PC-9 (cell line): Measurements from ENCODE around the gene PRKAG2. TPM values are rescaled to one million over a fixed set of nuclear protein-coding genes. Genes with fewer than 3 reads are reported as not detected.
A peak's percentile ranks its signal among the peaks of the same experiment; 100 is the strongest.

Experiments used
- BruUV-seq: library from RNA; stranded (reverse); fragments of 400-500 nt; replicated peaks from 2 replicates; lab custom pipeline; 2021; lab: Mats Ljungman, UMichigan
- CTCF ChIA-PET: fragments of 300-600 bp; sonication (Branson Sonifier 250); formaldehyde crosslinking; loops from one replicate; lab custom pipeline; 2022; ENCODE audit warnings: antibody characterized with exemption; lab: Charles Lee
- POLR2A ChIA-PET: fragments of 300-600 bp; sonication (Branson Sonifier 250); formaldehyde crosslinking; loops from one replicate; lab custom pipeline; 2022; ENCODE audit warnings: antibody characterized with exemption; ENCODE audit not compliant: unreplicated experiment; lab: Charles Lee
- DNase-seq, 2 experiments: peaks; one replicate each; pipeline versions ENCODE4 v3.0.0 to v3.0.0-alpha.2; 2015 to 2022; ENCODE audit warnings: mixed read lengths in 1 of 2
- H2AFZ ChIP-seq: fragments of 200-600 bp; sonication (generic); 2 replicates; pipeline ENCODE4 v1.8.1; 2017; ENCODE audit warnings: antibody characterized with exemption
- H3F3A ChIP-seq: fragments of 200-600 bp; sonication (generic); 2 replicates; pipeline ENCODE4 v1.8.1; 2017; ENCODE audit warnings: antibody characterized with exemption, mild to moderate bottlenecking, low read depth; ENCODE audit not compliant: insufficient read depth
- H3K27ac ChIP-seq: fragments of 200-600 bp; sonication (generic); 2 replicates; pipeline ENCODE4 v1.6.1; 2016; ENCODE audit warnings: mixed run types
- H3K27me3 ChIP-seq: fragments of 200-600 bp; sonication (generic); 2 replicates; pipeline ENCODE4 v1.6.1; 2016; ENCODE audit warnings: low read depth, mixed run types; ENCODE audit not compliant: insufficient read depth
- H3K36me3 ChIP-seq: fragments of 200-600 bp; sonication (generic); 2 replicates; pipeline ENCODE4 v1.6.1; 2016; ENCODE audit warnings: low read depth, mixed run types
- H3K4me1 ChIP-seq: fragments of 200-600 bp; sonication (generic); replicated peaks from 2 replicates; pipeline ENCODE4 v1.6.1; 2016; ENCODE audit warnings: mixed run types; ENCODE audit not compliant: insufficient read depth
- H3K4me2 ChIP-seq: fragments of 200-600 bp; sonication (generic); 2 replicates; pipeline ENCODE4 v1.6.1; 2017; ENCODE audit warnings: mixed run types
- H3K4me3 ChIP-seq: fragments of 200-600 bp; sonication (generic); 2 replicates; pipeline ENCODE4 v1.6.1; 2016; ENCODE audit warnings: mixed run types
- H3K79me2 ChIP-seq: fragments of 200-600 bp; sonication (generic); 2 replicates; pipeline ENCODE4 v1.6.1; 2017; ENCODE audit warnings: low read depth, mixed run types
- H3K9me2 ChIP-seq: fragments of 200-600 bp; sonication (generic); 2 replicates; pipeline ENCODE4 v1.8.1; 2017; ENCODE audit warnings: mild to moderate bottlenecking; ENCODE audit not compliant: insufficient read depth
- H3K9me3 ChIP-seq: fragments of 200-600 bp; sonication (generic); 2 replicates; pipeline ENCODE4 v1.8.1; 2016; ENCODE audit warnings: low read depth; ENCODE audit not compliant: insufficient read depth
- H4K20me1 ChIP-seq: fragments of 200-600 bp; sonication (generic); 2 replicates; pipeline ENCODE4 v1.8.1; 2017; ENCODE audit not compliant: insufficient read depth
- EZH2 ChIP-seq: fragments of 200-600 bp; sonication (generic); IDR thresholded peaks from 2 replicates; pipeline ENCODE4 v1.8.0; 2017; ENCODE audit warnings: antibody characterized with exemption, low read depth
- intact Hi-C: fragments of 100-400 bp; cut with micrococcal nuclease; formaldehyde crosslinking; loops from one replicate; pipeline ENCODE4 v1.10.0; 2022; ENCODE audit not compliant: unreplicated experiment
- total RNA-seq: library from RNA; stranded (reverse); gene quantifications from 2 replicates; pipeline ENCODE4 v1.2.3, GENCODE V29; 2021
- TF ChIP-seq, protein P1 (sequence below): fragments of 200-600 bp; sonication (generic); conservative IDR thresholded peaks from 2 replicates; pipeline ENCODE4 v1.6.1; 2017; ENCODE audit warnings: mixed run types, antibody characterized with exemption, mild to moderate bottlenecking, moderate library complexity

Gene PRKAG2
- total RNA-seq, 1 experiment from 2014 or later = 37.3 TPM

GRCh38 chr7:151637781-151638261 lies 239.1 kb downstream of the PRKAG2 start:
- no peak overlapping the region for H3K4me2 ChIP-seq

DNA sequence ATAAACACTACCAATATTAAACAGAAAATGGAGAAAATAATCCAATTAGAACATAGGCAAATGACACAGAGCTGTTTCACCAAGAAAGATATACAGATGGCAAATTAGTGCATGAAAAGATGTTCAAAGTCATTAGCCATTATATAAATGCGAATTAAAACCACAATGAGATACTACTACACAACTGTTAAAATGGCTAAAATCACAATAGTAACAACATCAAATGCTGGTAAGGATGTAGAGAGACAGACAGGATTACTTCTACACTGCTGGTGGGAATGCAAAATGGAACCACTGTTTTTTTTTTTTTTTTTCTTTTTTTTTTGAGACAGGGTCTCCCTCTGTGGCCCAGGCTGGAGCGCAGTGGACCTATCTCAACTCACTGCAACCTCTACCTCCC lies 242.3 kb downstream of the PRKAG2 start:
- H4K20me1 ChIP-seq = peaks cover 5% of the 10 kb centered on the region; the same call in 1 of the 2 replicates
- no peaks in the 10 kb centered on the region for H3K9me3 ChIP-seq
- peaks cover 22% of the 10 kb centered on the region for H3K4me1 ChIP-seq
- H3K9me2 ChIP-seq = no peaks in the 10 kb centered on the region
- POLR2A ChIA-PET = no interaction called here
- TF ChIP-seq, protein P1, sequence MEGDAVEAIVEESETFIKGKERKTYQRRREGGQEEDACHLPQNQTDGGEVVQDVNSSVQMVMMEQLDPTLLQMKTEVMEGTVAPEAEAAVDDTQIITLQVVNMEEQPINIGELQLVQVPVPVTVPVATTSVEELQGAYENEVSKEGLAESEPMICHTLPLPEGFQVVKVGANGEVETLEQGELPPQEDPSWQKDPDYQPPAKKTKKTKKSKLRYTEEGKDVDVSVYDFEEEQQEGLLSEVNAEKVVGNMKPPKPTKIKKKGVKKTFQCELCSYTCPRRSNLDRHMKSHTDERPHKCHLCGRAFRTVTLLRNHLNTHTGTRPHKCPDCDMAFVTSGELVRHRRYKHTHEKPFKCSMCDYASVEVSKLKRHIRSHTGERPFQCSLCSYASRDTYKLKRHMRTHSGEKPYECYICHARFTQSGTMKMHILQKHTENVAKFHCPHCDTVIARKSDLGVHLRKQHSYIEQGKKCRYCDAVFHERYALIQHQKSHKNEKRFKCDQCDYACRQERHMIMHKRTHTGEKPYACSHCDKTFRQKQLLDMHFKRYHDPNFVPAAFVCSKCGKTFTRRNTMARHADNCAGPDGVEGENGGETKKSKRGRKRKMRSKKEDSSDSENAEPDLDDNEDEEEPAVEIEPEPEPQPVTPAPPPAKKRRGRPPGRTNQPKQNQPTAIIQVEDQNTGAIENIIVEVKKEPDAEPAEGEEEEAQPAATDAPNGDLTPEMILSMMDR = no peak
- TF ChIP-seq EZH2 = no peak
- DNase-seq = no peak
- H3K79me2 ChIP-seq = peaks cover 15% of the 10 kb centered on the region
- no peak overlapping the region for H2AFZ ChIP-seq
- no peak overlapping the region for H3K4me3 ChIP-seq
- intact Hi-C loops = loop anchor here (5.0 kb wide), 2 partner anchors 142 to 298 kb away; no protein-coding TSS in a partner anchor
- no peak overlapping the region for H3K4me2 ChIP-seq
- peaks cover 32% of the 10 kb centered on the region for H3F3A ChIP-seq
- BruUV-seq = no TSS peak
- no peak overlapping the region for H3K27ac ChIP-seq
- CTCF ChIA-PET = interaction anchor here (0.8 kb wide), 1 partner anchor 127 kb away, joined by 9 read pairs; no protein-coding TSS in a partner anchor
- H3K27me3 ChIP-seq = no peaks in the 10 kb centered on the region
- no peaks in the 10 kb centered on the region; the same call in 1 of the 2 replicates for H3K36me3 ChIP-seq

More at GRCh38 chr7:151637781-151638261, 239.1 kb downstream of the PRKAG2 start:
- peaks cover 8% of the 10 kb centered on the region for H3F3A ChIP-seq
- intact Hi-C loops = no loop called here
- BruUV-seq = no TSS peak
- H3K4me3 ChIP-seq = no peak overlapping the region
- H2AFZ ChIP-seq = no peak overlapping the region
- CTCF ChIA-PET = no interaction called here
- no peaks in the 10 kb centered on the region for H3K9me3 ChIP-seq
- no peaks in the 10 kb centered on the region for H3K27me3 ChIP-seq
- TF ChIP-seq, protein P1 = no peak
- TF ChIP-seq EZH2 = no peak
- H3K9me2 ChIP-seq = no peaks in the 10 kb centered on the region
- DNase-seq = no peak
- POLR2A ChIA-PET = no interaction called here
- no peak overlapping the region for H3K27ac ChIP-seq
- no peaks in the 10 kb centered on the region for H3K36me3 ChIP-seq
- no peaks in the 10 kb centered on the region for H4K20me1 ChIP-seq
- H3K79me2 ChIP-seq = no peaks in the 10 kb centered on the region
- H3K4me1 ChIP-seq = peaks cover 10% of the 10 kb centered on the region

GRCh38 chr7:151633516-151633812 lies 243.5 kb downstream of the PRKAG2 start:
- Histone ChIP-seq H3K4me3 (no peak overlapping the region), H3F3A (peaks cover 36% of the 10 kb centered on the region), H3K27me3 (no peaks in the 10 kb centered on the region), H4K20me1 (peaks cover 5% of the 10 kb centered on the region), H3K27ac (peak overlapping the region; percentile 75), H3K9me2 (no peaks in the 10 kb centered on the region), H3K79me2 (peaks cover 26% of the 10 kb centered on the region), H3K9me3 (no peaks in the 10 kb centered on the region), H3K4me2 (0 out of 2 replicates have a peak overlapping the region, but pooled peaks have one; percentile 86), H3K36me3 (no peaks in the 10 kb centered on the region; the same call in 1 of the 2 replicates), H2AFZ (no peak overlapping the region), H3K4me1 (peaks cover 24% of the 10 kb centered on the region)
- TF ChIP-seq, protein P1 = no peak
- no peak for TF ChIP-seq EZH2
- DNase-seq = no peak
- POLR2A ChIA-PET = interaction anchor here (0.6 to 0.7 kb wide), 4 partner anchors 94 to 194 kb away, joined by 3 to 8 read pairs (median 4); no protein-coding TSS in a partner anchor
- no TSS peak for BruUV-seq
- intact Hi-C loops = loop anchor here (2.0 to 5.0 kb wide), 6 partner anchors 43 to 299 kb away; no protein-coding TSS in a partner anchor
- CTCF ChIA-PET = interaction anchor here (0.7 to 1.0 kb wide), 3 partner anchors 9 to 126 kb away, joined by 3 to 4 read pairs (median 4); no protein-coding TSS in a partner anchor
